IMR-90 (cell line): ENCODE results near the gene PIK3R5.

ENCODE experiments used
- BHLHE40 ChIP-seq: fragments of 150-350 bp; IDR thresholded peaks from 2 replicates; pipeline ENCODE4 v1.6.1; 2016; ENCODE audit warnings: mild to moderate bottlenecking, low read depth, low read length
- CEBPB ChIP-seq: IDR thresholded peaks from 2 replicates; pipeline ENCODE4 v1.6.1; 2012; ENCODE audit warnings: low read depth, low read length, improper control_type of control experiment
- CTCF ChIP-seq: conservative IDR thresholded peaks from 2 replicates; pipeline ENCODE4 v1.5.1; 2012; ENCODE audit warnings: mild to moderate bottlenecking, low read depth, low read length, improper control_type of control experiment
- FOS ChIP-seq: fragments of 150-350 bp; IDR thresholded peaks from 2 replicates; pipeline ENCODE4 v1.6.1; 2016; ENCODE audit warnings: low read depth, low read length
- MAFK ChIP-seq: IDR thresholded peaks from 2 replicates; pipeline ENCODE4 v1.6.1; 2012; ENCODE audit warnings: low read depth, low read length, improper control_type of control experiment
- MAZ ChIP-seq: IDR thresholded peaks from 2 replicates; pipeline ENCODE4 v1.6.1; 2012; ENCODE audit warnings: low read depth, mild to moderate bottlenecking, low read length, improper control_type of control experiment, moderate library complexity, borderline replicate concordance
- NFE2L2 ChIP-seq: fragments of 150-350 bp; IDR thresholded peaks from 2 replicates; pipeline ENCODE4 v1.6.1; 2016; ENCODE audit warnings: low read depth, mild to moderate bottlenecking, low read length
- POLR2A ChIP-seq: IDR thresholded peaks from 2 replicates; pipeline ENCODE4 v1.6.1; 2012; ENCODE audit warnings: mild to moderate bottlenecking, low read depth, low read length
- RAD21 ChIP-seq: IDR thresholded peaks from 2 replicates; pipeline ENCODE4 v1.6.1; 2012; ENCODE audit warnings: low read length, improper control_type of control experiment
- RCOR1 ChIP-seq: IDR thresholded peaks from 2 replicates; pipeline ENCODE4 v1.6.1; 2012; ENCODE audit warnings: mild to moderate bottlenecking, low read length, improper control_type of control experiment; ENCODE audit not compliant: insufficient replicate concordance
- SMC3 ChIP-seq: fragments of 150-350 bp; IDR thresholded peaks from 2 replicates; pipeline ENCODE4 v1.6.1; 2016; ENCODE audit warnings: low read depth, mild to moderate bottlenecking, antibody characterized with exemption, low read length, moderate library complexity
- USF2 ChIP-seq: fragments of 150-350 bp; IDR thresholded peaks from 2 replicates; pipeline ENCODE4 v1.6.1; 2017; ENCODE audit warnings: mild to moderate bottlenecking, antibody characterized with exemption, low read length, low read depth
- TF ChIP-seq, protein P1 (sequence below): fragments of 150-350 bp; IDR thresholded peaks from 2 replicates; pipeline ENCODE4 v1.6.1; 2016; ENCODE audit warnings: low read depth, mild to moderate bottlenecking, low read length, moderate library complexity, borderline replicate concordance

DNA sequence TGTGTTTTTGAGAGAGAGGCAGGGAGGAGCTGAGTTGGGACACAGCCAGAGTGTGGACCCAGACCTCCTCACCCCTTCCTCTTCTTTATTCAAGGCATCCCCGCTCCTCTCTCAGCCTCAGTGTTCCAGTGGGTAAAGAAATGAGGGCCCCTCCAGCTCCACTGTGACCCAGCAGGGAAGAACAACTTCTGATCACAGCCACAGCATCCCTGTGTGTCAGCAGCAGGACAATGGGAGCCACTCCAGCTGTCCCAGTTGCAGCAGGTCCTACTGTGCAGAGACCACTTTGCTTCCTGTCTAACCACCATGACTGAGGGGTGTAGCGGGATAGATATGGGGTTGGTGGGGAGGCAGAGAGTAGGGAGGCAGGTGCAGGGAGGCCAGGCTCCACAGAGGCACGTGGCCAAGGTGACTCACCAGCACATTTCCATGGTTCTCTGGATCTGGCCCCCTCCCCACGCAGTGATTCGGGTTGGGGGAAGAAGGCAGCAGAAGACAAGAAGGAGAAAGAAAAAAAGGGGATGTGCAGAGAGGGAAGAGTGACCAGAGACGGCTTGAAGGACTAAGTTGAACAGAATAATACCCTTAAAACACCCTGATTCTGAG, 24.5 kb downstream of the PIK3R5 start:
- TF ChIP-seq POLR2A (no peak), CTCF (no peak), RAD21 (no peak), CEBPB (no peak), MAFK (no peak), SMC3 (no peak), USF2 (no peak), BHLHE40 (no peak), RCOR1 (no peak), FOS (no peak), NFE2L2 (no peak), MAZ (no peak)
- TF ChIP-seq, protein P1, sequence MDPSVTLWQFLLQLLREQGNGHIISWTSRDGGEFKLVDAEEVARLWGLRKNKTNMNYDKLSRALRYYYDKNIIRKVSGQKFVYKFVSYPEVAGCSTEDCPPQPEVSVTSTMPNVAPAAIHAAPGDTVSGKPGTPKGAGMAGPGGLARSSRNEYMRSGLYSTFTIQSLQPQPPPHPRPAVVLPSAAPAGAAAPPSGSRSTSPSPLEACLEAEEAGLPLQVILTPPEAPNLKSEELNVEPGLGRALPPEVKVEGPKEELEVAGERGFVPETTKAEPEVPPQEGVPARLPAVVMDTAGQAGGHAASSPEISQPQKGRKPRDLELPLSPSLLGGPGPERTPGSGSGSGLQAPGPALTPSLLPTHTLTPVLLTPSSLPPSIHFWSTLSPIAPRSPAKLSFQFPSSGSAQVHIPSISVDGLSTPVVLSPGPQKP = no peak
